Osteocyte (in vitro differentiated cells): ENCODE data around the gene NISCH. TPM values are rescaled to one million over a fixed set of nuclear protein-coding genes. Genes with fewer than 3 reads are reported as not detected.

Experiments used
- DNase-seq: peaks from one replicate; pipeline ENCODE4 v3.0.0; 2021; ENCODE audit warnings: mixed read lengths; ENCODE audit not compliant: unreplicated experiment; ENCODE audit errors: extremely low spot score
- H3K27ac Mint-ChIP-seq: one replicate; pipeline ENCODE4 v1.8.0; 2021; ENCODE audit warnings: mild to moderate bottlenecking, mixed read lengths; ENCODE audit not compliant: unreplicated experiment
- H3K27me3 Mint-ChIP-seq: one replicate; pipeline ENCODE4 v1.8.0; 2021; ENCODE audit warnings: mixed read lengths; ENCODE audit not compliant: unreplicated experiment
- H3K36me3 Mint-ChIP-seq: one replicate; pipeline ENCODE4 v1.8.0; 2021; ENCODE audit warnings: mixed read lengths; ENCODE audit not compliant: unreplicated experiment
- H3K4me1 Mint-ChIP-seq: one replicate; pipeline ENCODE4 v1.8.0; 2021; ENCODE audit warnings: mixed read lengths; ENCODE audit not compliant: unreplicated experiment
- H3K4me3 Mint-ChIP-seq: one replicate; pipeline ENCODE4 v1.8.0; 2021; ENCODE audit warnings: mild to moderate bottlenecking, moderate library complexity, mixed read lengths; ENCODE audit not compliant: unreplicated experiment
- H3K9me3 Mint-ChIP-seq: one replicate; pipeline ENCODE4 v1.8.0; 2021; ENCODE audit warnings: mixed read lengths; ENCODE audit not compliant: unreplicated experiment
- CTCF ChIP-seq: fragments of 200-600 bp; sonication (generic); IDR thresholded peaks from 2 replicates; pipeline ENCODE4 v1.5.0; 2021; ENCODE audit warnings: antibody characterized with exemption, mild to moderate bottlenecking, moderate library complexity
- total RNA-seq: library from RNA; stranded (reverse); gene quantifications from 2 replicates; pipeline ENCODE4 v1.2.1, GENCODE V29; 2021

The NISCH gene
- total RNA-seq, 1 donor from 2014 or later = 138 TPM

- Mint-ChIP-seq H3K27me3 (no peaks in the 10 kb centered on the region), H3K9me3 (no peaks in the 10 kb centered on the region), H3K27ac (no peak overlapping the region), H3K4me3 (no peak overlapping the region), H3K4me1 (peaks cover 10% of the 10 kb centered on the region), H3K36me3 (peaks cover 22% of the 10 kb centered on the region)
- no peak for TF ChIP-seq CTCF
- no peak for DNase-seq
Measured at GRCh38 chr3:52492059-52492458, 36.7 kb downstream of the NISCH start.

GRCh38 chr3:52493232-52494017, 38.0 kb downstream of the NISCH start:
- H3K4me3 Mint-ChIP-seq = no peak overlapping the region
- peaks cover 11% of the 10 kb centered on the region for H3K4me1 Mint-ChIP-seq
- TF ChIP-seq CTCF = no peak
- no peak for DNase-seq
- H3K27ac Mint-ChIP-seq = no peak overlapping the region
- peaks cover 12% of the 10 kb centered on the region for H3K36me3 Mint-ChIP-seq
- H3K9me3 Mint-ChIP-seq = no peaks in the 10 kb centered on the region
- no peaks in the 10 kb centered on the region for H3K27me3 Mint-ChIP-seq

- peaks cover 12% of the 10 kb centered on the region for H3K36me3 Mint-ChIP-seq
- peaks cover 11% of the 10 kb centered on the region for H3K4me1 Mint-ChIP-seq
- H3K27ac Mint-ChIP-seq = no peak overlapping the region
- no peaks in the 10 kb centered on the region for H3K9me3 Mint-ChIP-seq
- no peaks in the 10 kb centered on the region for H3K27me3 Mint-ChIP-seq
- H3K4me3 Mint-ChIP-seq = no peak overlapping the region
- DNase-seq = no peak
- no peak for TF ChIP-seq CTCF
Measured at GRCh38 chr3:52494445-52494844, 39.0 kb downstream of the NISCH start.

- Mint-ChIP-seq H3K27ac (no peak within 1 kb of the TSS), H3K4me3 (no peak within 1 kb of the TSS), H3K4me1 (peaks cover 11% of the 10 kb centered on the region), H3K36me3 (peaks cover 12% of the 10 kb centered on the region), H3K9me3 (no peaks in the 10 kb centered on the region), H3K27me3 (no peaks in the 10 kb centered on the region)
- TF ChIP-seq CTCF = no peak
- DNase-seq = no peak
Measured at GRCh38 chr3:52494886-52495495, 39.6 kb downstream of the NISCH start, which contains the start of gene STAB1. TSS of gene STAB1 (plus strand) at chr3:52495338. CDS start at chr3:52495414, 76 bp downstream.
